Measurements from ENCODE around the gene COX7B2.

Gene COX7B2

DNA sequence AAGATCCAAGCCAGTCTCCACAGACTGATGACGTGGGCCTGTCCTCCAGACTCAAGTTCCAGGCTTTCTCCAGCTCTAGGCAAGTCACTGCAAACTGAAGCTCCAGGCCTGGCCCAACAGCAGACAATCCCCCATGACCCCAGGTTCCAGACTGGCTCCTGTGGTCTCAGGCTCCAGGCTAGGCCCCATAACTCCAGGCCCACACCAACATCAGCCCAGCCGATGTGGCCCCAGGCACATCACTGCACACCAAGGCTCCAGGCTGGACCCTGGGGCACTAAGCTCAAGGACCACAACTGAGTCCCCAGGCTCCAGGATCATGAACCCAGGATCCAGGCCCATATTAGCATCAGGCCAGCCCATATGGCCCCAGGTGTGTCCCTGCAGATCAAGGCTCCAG, 143.6 kb downstream of the COX7B2 start:
- no peak for TF ChIP-seq POLR2A (IDR thresholded peaks at IDR 0.05; ENCODE audit: extremely low read depth, insufficient read length)
- TF ChIP-seq, protein P1, sequence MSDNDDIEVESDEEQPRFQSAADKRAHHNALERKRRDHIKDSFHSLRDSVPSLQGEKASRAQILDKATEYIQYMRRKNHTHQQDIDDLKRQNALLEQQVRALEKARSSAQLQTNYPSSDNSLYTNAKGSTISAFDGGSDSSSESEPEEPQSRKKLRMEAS (IDR thresholded peaks at IDR 0.05; ENCODE audit: low read depth, low read length), result no peak
- TF ChIP-seq, protein P2, sequence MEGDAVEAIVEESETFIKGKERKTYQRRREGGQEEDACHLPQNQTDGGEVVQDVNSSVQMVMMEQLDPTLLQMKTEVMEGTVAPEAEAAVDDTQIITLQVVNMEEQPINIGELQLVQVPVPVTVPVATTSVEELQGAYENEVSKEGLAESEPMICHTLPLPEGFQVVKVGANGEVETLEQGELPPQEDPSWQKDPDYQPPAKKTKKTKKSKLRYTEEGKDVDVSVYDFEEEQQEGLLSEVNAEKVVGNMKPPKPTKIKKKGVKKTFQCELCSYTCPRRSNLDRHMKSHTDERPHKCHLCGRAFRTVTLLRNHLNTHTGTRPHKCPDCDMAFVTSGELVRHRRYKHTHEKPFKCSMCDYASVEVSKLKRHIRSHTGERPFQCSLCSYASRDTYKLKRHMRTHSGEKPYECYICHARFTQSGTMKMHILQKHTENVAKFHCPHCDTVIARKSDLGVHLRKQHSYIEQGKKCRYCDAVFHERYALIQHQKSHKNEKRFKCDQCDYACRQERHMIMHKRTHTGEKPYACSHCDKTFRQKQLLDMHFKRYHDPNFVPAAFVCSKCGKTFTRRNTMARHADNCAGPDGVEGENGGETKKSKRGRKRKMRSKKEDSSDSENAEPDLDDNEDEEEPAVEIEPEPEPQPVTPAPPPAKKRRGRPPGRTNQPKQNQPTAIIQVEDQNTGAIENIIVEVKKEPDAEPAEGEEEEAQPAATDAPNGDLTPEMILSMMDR (IDR thresholded peaks at IDR 0.05; ENCODE audit: low read depth, low read length), result no peak
- no peak for TF ChIP-seq MYC (IDR thresholded peaks at IDR 0.05; ENCODE audit: low read depth, low read length)
- H3K4me3 ChIP-seq (ENCODE audit: low read depth, low read length), result no peak overlapping the region
- no peak for DNase-seq (ENCODE audit: low read depth)

DNA sequence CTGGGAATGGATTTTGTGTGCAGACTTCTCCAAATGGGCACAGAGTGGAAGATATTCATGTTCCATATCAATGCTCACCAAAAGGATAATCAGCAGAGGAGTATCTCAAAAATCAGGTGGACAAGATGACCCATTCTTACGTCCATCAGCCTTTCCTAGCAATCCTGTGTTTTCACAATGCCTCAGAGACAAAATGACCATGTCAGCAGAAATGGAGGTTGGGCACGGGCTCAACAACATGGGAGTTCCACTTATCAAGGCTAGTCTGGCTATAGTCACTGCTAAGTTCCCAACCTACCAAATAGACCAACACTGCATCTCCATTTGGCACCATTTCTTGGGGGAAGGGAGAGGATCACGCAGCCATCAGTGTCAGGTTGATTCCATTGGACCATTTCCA, 179.0 kb downstream of the COX7B2 start:
- no peak overlapping the region for H3K4me3 ChIP-seq (ENCODE audit: low read depth, low read length)
- TF ChIP-seq, protein P2 (IDR thresholded peaks at IDR 0.05; ENCODE audit: low read depth, low read length), result no peak
- TF ChIP-seq MYC (IDR thresholded peaks at IDR 0.05; ENCODE audit: low read depth, low read length), result no peak
- TF ChIP-seq, protein P1 (IDR thresholded peaks at IDR 0.05; ENCODE audit: low read depth, low read length), result no peak
- no peak for TF ChIP-seq POLR2A (IDR thresholded peaks at IDR 0.05; ENCODE audit: extremely low read depth, insufficient read length)
- no peak for DNase-seq (ENCODE audit: low read depth)

DNA sequence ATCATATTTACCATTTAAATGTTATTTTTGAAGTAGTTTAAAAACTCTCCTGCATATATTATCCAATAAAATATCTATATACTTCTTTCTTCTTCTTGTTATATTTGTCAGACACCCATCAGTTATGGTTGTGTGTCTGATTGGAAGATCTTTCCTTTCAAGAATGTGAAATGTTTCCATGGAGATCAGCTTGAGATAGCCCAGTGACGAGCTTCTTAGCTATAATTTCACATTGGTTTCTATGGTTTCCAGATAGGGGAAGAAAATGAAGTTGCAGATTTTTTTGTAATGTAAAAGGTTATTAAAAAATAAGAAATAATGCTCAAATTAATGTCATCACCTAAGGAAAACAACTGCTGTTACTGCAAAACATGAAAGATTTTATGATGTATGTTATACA, 189.0 kb downstream of the COX7B2 start:
- DNase-seq (ENCODE audit: low read depth), result no peak
- TF ChIP-seq MYC (IDR thresholded peaks at IDR 0.05; ENCODE audit: low read depth, low read length), result no peak
- TF ChIP-seq POLR2A (IDR thresholded peaks at IDR 0.05; ENCODE audit: extremely low read depth, insufficient read length), result no peak
- TF ChIP-seq, protein P1 (IDR thresholded peaks at IDR 0.05; ENCODE audit: low read depth, low read length), result no peak
- TF ChIP-seq, protein P2 (IDR thresholded peaks at IDR 0.05; ENCODE audit: low read depth, low read length), result no peak
- H3K4me3 ChIP-seq (ENCODE audit: low read depth, low read length), result no peak overlapping the region

DNA sequence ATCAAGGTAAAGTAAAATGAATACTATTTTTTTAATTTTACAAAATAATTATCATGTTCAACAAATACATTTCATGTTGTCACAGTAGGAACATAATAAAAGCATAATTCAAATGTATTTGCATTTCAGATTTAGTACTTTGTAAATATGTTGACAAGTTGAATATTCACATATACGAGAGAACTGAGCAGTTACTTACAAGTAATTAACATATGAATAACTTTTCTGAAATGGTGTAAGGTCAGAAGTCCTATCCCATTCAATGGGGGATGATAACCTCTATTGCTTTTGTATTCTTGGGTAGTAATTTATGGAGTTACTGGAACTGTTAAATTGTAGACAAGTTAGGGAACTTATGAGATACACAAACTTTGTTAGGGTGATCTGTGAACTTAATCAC, 191.1 kb downstream of the COX7B2 start:
- H3K4me3 ChIP-seq (ENCODE audit: low read depth, low read length), result no peak overlapping the region
- TF ChIP-seq MYC (IDR thresholded peaks at IDR 0.05; ENCODE audit: low read depth, low read length), result no peak
- TF ChIP-seq, protein P1 (IDR thresholded peaks at IDR 0.05; ENCODE audit: low read depth, low read length), result no peak
- no peak for TF ChIP-seq POLR2A (IDR thresholded peaks at IDR 0.05; ENCODE audit: extremely low read depth, insufficient read length)
- TF ChIP-seq, protein P2 (IDR thresholded peaks at IDR 0.05; ENCODE audit: low read depth, low read length), result no peak

DNA sequence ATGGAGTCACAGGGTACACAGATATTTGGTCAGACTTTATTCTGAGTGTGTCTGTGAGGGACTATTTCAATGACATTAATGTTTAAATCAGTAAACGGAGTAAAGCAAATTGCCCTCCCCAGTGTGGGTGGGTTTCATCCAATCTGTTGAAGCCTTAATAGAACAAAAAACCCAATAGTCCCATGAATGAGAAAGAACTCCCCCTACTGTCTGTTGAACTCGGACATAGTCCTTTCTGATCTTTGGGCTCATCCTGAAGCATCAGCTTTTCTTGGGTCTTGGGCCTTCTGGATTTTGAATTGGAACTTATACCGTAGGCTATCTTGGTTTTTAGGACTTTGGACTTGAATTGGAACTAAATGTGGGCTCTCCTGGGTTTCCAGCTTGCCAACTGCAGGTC, 193.6 kb downstream of the COX7B2 start:
- no peak for DNase-seq (ENCODE audit: low read depth)
- no peak overlapping the region for H3K4me3 ChIP-seq (ENCODE audit: low read depth, low read length)
- TF ChIP-seq POLR2A (IDR thresholded peaks at IDR 0.05; ENCODE audit: extremely low read depth, insufficient read length), result no peak
- TF ChIP-seq, protein P2 (IDR thresholded peaks at IDR 0.05; ENCODE audit: low read depth, low read length), result no peak
- TF ChIP-seq, protein P1 (IDR thresholded peaks at IDR 0.05; ENCODE audit: low read depth, low read length), result no peak
- TF ChIP-seq MYC (IDR thresholded peaks at IDR 0.05; ENCODE audit: low read depth, low read length), result no peak

More for the DNA sequence above, 191.1 kb downstream of the COX7B2 start:
- no peak for DNase-seq (ENCODE audit: low read depth)
